ENCODE results near the gene CHPT1. TPM values are rescaled to one million over a fixed set of nuclear protein-coding genes. Genes with fewer than 3 reads are reported as not detected.

The CHPT1 gene
- total RNA-seq: 49.6 and 60.9 TPM in 2 replicates

DNA sequence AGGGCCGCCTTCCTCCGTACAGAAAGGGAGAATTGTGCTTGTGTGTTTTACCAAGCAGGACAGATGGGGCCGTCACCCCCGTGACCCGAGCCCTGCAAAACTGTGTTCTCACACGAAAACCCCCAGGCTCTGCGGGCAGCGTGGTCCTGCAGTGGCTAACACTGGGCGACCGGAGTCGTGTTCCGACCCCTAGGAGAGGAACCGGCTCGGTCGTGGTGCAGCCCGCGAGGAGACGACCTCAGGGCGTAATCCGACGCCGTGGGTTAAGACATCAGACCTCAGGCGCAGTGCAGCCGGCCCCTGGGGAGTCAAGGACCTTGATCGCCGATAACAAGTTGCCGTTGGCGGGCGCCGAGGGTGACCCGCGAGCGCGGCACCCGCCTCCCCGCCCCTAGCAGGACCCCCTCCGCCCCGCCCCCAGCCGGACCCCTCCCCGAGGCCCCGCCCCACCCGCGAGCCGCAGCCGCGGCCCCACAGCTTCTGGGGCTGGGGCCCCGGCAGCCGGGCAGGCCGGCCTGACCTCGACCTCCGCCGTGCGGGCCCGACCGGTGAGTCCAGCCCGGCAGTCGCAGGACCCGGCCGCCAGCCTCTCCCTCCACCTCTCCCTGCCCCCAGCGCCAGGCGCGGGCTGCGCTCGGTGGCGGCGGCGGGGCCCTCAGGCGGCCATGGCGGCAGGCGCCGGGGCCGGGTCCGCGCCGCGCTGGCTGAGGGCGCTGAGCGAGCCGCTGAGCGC is at the start of gene CHPT1:
Gene CHPT1, plus strand, starts transcription at position 444 of the 733 bp plus-strand sequence. Its CDS starts 222 bp downstream, at position 666.

DNA sequence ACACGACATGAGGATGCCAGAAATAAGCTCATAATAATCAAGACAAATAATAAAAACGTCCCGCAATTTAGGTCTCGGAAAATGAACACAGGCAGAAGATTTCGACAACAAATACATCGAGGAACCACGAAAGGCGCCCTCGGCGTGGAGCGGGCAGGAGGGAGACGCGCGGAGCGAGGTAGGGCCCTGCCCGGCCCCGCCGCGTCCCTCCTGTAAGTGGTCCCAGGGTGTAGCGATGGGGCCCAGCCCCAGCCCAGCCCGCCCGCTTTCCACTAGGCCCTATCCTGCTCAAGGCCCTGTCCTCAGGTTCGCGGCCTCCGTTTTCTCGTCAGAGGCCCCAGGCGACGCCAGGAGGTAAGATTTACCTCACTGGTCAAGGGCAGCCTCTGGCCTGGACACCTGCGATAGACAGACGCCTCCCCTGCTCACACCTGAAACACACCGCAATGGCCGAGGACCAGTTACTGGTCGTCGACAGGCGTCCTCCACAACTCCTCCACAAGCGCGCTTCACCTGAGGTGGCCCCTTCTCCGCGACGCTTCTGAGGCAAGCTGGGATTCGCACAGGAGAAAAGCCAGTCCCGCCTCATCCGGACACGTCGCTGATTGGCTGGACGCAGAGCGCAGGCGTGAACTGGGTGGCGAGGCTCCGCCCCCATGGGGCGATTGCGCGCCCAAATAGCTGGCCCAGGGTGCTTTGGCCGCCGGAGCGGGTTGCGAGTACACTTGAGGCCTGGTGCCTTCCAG is 41.7 kb downstream of the CHPT1 start, which contains the start of gene SYCP3:
Gene SYCP3, minus strand, starts transcription at position 543 of the 746 bp plus-strand sequence. CDS start 1,527 bp downstream, outside the sequence.

Other genes with a start within 250 kb of the CHPT1 start
- not detected in 2 replicates for gene SPIC, start 222.3 kb upstream of the CHPT1 start, total RNA-seq
- not detected in 2 replicates for gene MYBPC1, start 102.7 kb upstream of the CHPT1 start, total RNA-seq
- under 0.01 and 0.11 TPM in 2 replicates for gene SYCP3, start 41.8 kb downstream of the CHPT1 start, total RNA-seq
- gene GNPTAB, start 133.3 kb downstream of the CHPT1 start, total RNA-seq: 31.0 and 39.9 TPM in 2 replicates
- 32.2 and 59.6 TPM in 2 replicates for gene DRAM1, start 179.9 kb downstream of the CHPT1 start, total RNA-seq

Measured in uterine smooth muscle cell (primary cell).